Measurements from ENCODE around the gene CCDC136. TPM values are rescaled to one million over a fixed set of nuclear protein-coding genes. Genes with fewer than 3 reads are reported as not detected.

The CCDC136 gene
- total RNA-seq, 1 experiment from 2014 or later: 11.1 TPM

- H4K20me1 ChIP-seq (ENCODE audit: insufficient read depth): no peaks in the 10 kb centered on the region
- no peaks in the 10 kb centered on the region for H3K9me3 ChIP-seq (ENCODE audit: control insufficient read depth in 1 of 2, insufficient read depth in 1 of 2, low read depth in 1 of 2, low read length in 2 of 2)
- no peaks in the 10 kb centered on the region for H3K27me3 ChIP-seq (ENCODE audit: insufficient read depth, low read length)
- H3K9ac ChIP-seq (ENCODE audit: low read length): no peak overlapping the region
- H3K79me2 ChIP-seq (ENCODE audit: insufficient read depth, low read length): peaks cover 18% of the 10 kb centered on the region; the same call in 1 of the 2 replicates
- POLR2A ChIA-PET: no interaction called here
- no peak overlapping the region for H3K4me2 ChIP-seq (ENCODE audit: low read length)
- H3K4me3 ChIP-seq (replicated peaks in 1 of 2; ENCODE audit: low read depth in 1 of 2, low read length in 2 of 2): no peak overlapping the region
- no TSS peak for BruUV-seq (replicated peaks)
- H3K4me1 ChIP-seq (ENCODE audit: control insufficient read depth in 1 of 2, insufficient read depth in 2 of 2, low read length in 2 of 2): peaks cover 11 to 47% of the 10 kb centered on the region in 2 experiments
- no peaks in the 10 kb centered on the region for H3K9me2 ChIP-seq (ENCODE audit: insufficient read depth)
- CTCF ChIA-PET: no interaction called here
- DNase-seq (ENCODE audit: low read depth, low spot score) (no peak), ATAC-seq (no peak)
- no peak overlapping the region for H2AFZ ChIP-seq (ENCODE audit: low read depth, low read length, poor library complexity, severe bottlenecking)
- TF ChIP-seq, protein P1, sequence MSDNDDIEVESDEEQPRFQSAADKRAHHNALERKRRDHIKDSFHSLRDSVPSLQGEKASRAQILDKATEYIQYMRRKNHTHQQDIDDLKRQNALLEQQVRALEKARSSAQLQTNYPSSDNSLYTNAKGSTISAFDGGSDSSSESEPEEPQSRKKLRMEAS (IDR thresholded peaks at IDR 0.05): no peak
- TF ChIP-seq CBX3 (IDR thresholded peaks at IDR 0.05; ENCODE audit: low read depth) (no peak), CTCF (IDR thresholded peaks at IDR 0.05 in 2 of 3, conservative IDR thresholded peaks at IDR 0.05 in 1 of 3; ENCODE audit: borderline replicate concordance in 1 of 3, insufficient read depth in 1 of 3, low read depth in 2 of 3, low read length in 2 of 3) (no peak), SP1 (IDR thresholded peaks at IDR 0.05; ENCODE audit: low read depth) (no peak), YY1 (IDR thresholded peaks at IDR 0.05; ENCODE audit: extremely low read depth, insufficient replicate concordance, low read depth, low read length) (no peak), RAD21 (IDR thresholded peaks at IDR 0.05; ENCODE audit: low read depth) (no peak), ZFX (IDR thresholded peaks at IDR 0.05) (no peak), CEBPB (IDR thresholded peaks at IDR 0.05; ENCODE audit: low read depth) (no peak), POLR2AphosphoS5 (IDR thresholded peaks at IDR 0.05; ENCODE audit: low read depth, low read length) (no peak)
- RAD21 ChIA-PET (ENCODE audit: low non-redundant PET in 1 of 2, low total read pairs in 2 of 2, uncharacterized antibody in 2 of 2, unreplicated experiment in 2 of 2): no interaction called here
- H3K36me3 ChIP-seq (ENCODE audit: control insufficient read depth in 1 of 2, insufficient read depth in 2 of 2, low read length in 2 of 2): peaks cover 0 to 8% of the 10 kb centered on the region in 2 experiments; a peak in 1 of 4 replicates
- intact Hi-C loops (cut with micrococcal nuclease): no loop called here
- no peak overlapping the region for H3K27ac ChIP-seq (ENCODE audit: low read depth, low read length)
These were observed 42.2 kb downstream of the CCDC136 start for GRCh38 chr7:128833946-128834325.
